ENCODE measurements around the gene SAT2.
A peak's percentile ranks its signal among the peaks of the same experiment; 100 is the strongest.
"Not testable (repeated sequence)": the region's sequence is repeated elsewhere in the genome, so short reads cannot be mapped to it uniquely, and the experiment has no call there.

SAT2 gene

DNA sequence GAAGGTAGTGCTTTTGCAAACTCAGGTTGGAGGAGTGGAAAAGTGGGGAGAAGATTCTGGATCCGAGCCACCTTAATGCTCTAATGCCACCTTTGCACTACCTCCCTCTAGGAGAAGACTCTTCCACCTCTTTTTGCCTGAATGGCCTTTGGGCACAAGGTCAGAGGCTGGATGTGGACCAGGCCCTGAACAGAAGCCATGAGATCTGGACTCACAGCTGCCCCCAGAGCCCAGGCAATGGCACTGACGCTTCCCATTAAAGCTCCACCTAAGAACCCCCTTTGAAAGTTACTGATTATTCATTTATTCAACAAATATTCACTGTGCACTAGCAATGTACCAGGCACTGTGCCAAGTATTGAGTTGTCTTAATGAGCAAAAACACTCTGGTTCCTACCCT lies 5.5 kb upstream of the SAT2 start:
- TF ChIP-seq ZFX (IDR thresholded peaks at IDR 0.05) (no peak), CTCF (conservative IDR thresholded peaks at IDR 0.05) (no peak)
- H3K27ac ChIP-seq = no peak overlapping the region

- TF ChIP-seq CTCF (conservative IDR thresholded peaks at IDR 0.05) (peak; percentile 79), ZFX (IDR thresholded peaks at IDR 0.05) (no peak)
- H3K27ac ChIP-seq = no peak overlapping the region
Observed at GRCh38 chr17:7632492-7632894, 4.9 kb upstream of the SAT2 start.

DNA sequence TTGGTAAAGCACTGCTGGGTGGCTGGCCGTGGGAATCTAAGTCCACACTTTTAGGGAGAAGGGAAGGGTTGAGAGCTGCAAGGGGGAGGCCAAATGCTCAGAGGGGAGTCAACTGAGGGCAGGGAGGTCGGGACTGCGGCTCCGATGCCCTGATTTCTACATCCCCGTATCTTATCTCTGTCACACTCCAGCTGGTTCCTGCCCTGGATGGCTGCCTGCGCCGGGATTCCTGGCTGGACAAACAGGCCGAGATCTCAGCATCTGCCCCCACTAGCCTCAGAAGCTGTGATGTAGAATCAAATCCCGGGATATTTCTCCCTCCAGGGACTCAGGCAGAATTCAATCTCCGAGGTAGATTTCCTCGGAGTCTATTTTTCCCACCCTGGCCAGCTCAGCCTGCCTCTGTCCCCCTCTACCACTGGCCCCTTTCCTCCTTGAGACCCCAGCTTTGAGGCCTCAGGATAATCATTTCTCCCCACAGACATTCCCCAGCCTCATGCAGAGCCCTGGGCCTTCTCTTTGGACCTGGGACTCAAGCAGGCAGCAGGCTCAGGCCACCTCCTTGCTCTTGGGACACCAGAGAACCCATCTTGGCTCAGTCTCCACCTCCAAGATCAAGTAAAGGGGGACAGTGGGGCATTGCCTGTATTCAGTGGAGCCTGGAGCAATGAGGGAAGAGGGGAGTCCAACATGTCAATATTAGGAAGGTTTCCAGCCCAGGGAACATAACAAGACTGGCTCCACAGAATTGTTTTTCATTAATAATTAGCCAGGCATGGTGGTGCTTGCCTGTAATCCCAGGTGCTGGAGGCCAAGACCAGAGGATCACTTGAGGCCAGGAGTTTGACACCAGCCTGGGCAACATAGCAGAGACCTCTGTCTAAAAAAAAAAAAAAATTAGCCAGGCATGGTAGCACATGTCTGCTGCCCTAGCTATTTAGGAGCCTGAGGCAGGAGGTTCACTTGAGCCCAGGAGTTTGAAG lies 4.1 kb upstream of the SAT2 start:
- H3K27ac ChIP-seq = no peak overlapping the region

DNA sequence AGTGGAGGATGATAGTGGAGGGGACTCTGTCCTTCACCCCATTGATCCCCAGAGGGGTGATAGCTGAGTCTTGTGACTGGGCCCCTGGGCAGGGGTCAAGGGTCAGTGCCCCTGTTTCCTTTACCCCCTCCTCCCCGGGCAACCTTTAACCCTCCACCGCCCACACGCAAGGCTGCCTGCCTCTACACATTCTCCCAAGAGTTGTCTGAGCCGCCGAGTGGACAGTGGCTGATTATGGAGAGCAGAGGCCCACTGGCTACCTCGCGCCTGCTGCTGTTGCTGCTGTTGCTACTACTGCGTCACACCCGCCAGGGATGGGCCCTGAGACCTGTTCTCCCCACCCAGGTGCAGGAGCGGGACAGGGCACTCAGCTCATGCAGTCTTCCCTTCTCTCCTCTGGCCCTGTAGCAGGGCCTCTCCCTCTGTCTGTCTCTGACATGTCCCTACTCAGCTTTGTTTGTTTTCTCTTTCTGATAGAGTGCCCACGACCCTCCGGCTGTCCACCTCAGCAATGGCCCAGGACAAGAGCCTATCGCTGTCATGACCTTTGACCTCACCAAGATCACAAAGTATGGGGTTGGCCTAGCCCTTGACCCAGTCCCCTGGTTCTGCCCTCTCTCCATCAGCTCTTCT lies 2.4 kb upstream of the SAT2 start, which contains the start of gene SHBG:
TSS of gene SHBG (plus strand) at position 197 of the 633 bp plus-strand sequence. CDS start at position 235, 38 bp downstream.
- TF ChIP-seq CTCF (conservative IDR thresholded peaks at IDR 0.05) (no peak), ZFX (IDR thresholded peaks at IDR 0.05) (no peak)

More for the DNA sequence above, 4.1 kb upstream of the SAT2 start:
- TF ChIP-seq ZFX (IDR thresholded peaks at IDR 0.05) = no peak
- TF ChIP-seq CTCF (conservative IDR thresholded peaks at IDR 0.05) = no peak

GRCh38 chr17:7626956-7627249 lies 718 bp downstream of the SAT2 start:
- peak overlapping the region; percentile 76 for H3K27ac ChIP-seq
- no peak for TF ChIP-seq CTCF (conservative IDR thresholded peaks at IDR 0.05)

More for the DNA sequence above, 2.4 kb upstream of the SAT2 start, which contains the start of gene SHBG:
- H3K27ac ChIP-seq = no peak within 1 kb of the TSS

DNA sequence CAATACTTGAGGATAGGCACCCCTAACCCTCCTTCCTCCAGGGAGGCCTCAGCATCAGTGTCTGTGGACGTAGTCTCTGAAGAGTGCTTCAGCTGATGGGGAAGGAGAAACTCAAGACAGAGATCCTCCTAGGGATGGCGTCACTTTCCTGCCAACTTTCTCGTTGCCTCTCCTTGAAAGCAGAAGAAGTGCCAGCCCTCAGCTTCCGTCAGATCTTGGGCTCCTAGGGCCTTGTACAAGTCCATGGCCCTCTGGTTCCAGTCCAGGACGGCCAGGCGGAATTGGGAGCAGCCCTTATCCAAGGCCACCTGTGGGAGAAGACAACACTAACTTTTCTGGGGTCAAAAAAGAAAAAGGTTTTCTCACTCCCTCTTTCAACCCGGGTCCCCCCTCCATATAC lies 1.3 kb downstream of the SAT2 start:
- no peak overlapping the region for H3K27ac ChIP-seq
- no peak for TF ChIP-seq ZFX (IDR thresholded peaks at IDR 0.05)
- TF ChIP-seq CTCF (conservative IDR thresholded peaks at IDR 0.05) = no peak

DNA sequence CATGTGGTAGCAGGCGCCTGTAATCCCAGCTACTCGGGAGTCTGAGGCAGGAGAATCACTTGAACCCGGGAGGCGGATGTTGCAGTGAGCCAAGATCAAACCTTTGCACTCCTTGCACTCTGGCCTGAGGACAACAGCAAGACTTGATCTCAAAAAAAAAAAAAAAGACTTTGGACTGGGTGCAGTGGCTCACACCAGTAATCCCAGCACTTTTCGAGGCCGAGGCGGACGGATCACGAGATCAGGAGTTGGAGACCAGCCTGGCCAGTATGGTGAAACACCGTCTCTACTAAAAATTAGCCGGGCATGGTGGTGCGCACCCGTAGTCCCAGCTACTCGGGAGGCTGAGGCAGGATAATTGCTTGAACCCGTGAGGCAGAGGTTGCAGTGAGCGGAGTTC lies 1.9 kb downstream of the SAT2 start:
- not testable (repeated sequence) for H3K27ac ChIP-seq
